ENCODE measurements around the gene C1orf232. TPM values are rescaled to one million over a fixed set of nuclear protein-coding genes. Genes with fewer than 3 reads are reported as not detected.

Gene C1orf232
- total RNA-seq, 1 experiment from 2014 or later: not detected

DNA sequence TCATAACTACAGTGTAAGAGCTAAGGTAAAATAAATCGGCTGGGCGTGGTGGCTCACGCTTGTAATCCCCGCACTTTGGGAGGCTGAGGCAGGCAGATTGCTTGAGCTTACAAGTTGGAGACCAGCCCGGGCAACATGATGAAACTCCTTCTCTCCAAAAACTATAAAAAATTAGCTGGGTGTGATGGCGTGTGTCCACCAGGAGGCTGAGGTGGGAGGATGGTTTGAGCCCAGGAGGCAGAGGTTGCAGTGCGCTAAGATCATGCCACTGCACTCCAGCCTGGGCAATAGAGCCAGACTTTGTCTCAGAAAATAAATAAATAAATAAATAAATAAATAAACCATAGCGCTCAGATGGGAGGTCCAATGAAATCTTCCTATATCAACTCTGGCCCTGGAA lies 26.6 kb downstream of the C1orf232 start:
- Histone ChIP-seq H3K23ac (ENCODE audit: insufficient read length, low read depth, low read length) (no peak overlapping the region), H3K9ac (ENCODE audit: extremely low read depth, insufficient read length, low read length) (no peak overlapping the region), H3K4me1 (ENCODE audit: insufficient read depth, low read length) (no peaks in the 10 kb centered on the region), H2BK20ac (ENCODE audit: low read depth, low read length, poor library complexity, severe bottlenecking) (no peak overlapping the region), H4K20me1 (ENCODE audit: control insufficient read depth, insufficient read depth, insufficient read length) (no peaks in the 10 kb centered on the region), H3K4me2 (ENCODE audit: insufficient read depth, insufficient read length, low read length) (no peak overlapping the region), H3K4ac (ENCODE audit: low read depth, low read length) (no peak overlapping the region), H3K9me3 (ENCODE audit: control insufficient read depth, low read depth, low read length) (no peaks in the 10 kb centered on the region), H3K23me2 (ENCODE audit: insufficient read length, low read depth, low read length, poor library complexity, severe bottlenecking) (no peaks in the 10 kb centered on the region), H4K8ac (replicated peaks; ENCODE audit: insufficient read length, low read depth, low read length) (no peak overlapping the region), H2AFZ (ENCODE audit: low read length) (no peak overlapping the region), H3K27ac (ENCODE audit: insufficient read length, low read depth, low read length) (no peak overlapping the region), H2BK120ac (ENCODE audit: low read depth, low read length, poor library complexity, severe bottlenecking) (no peak overlapping the region), H2BK15ac (ENCODE audit: low read depth, low read length) (no peak overlapping the region), H3K27me3 (ENCODE audit: insufficient read depth, low read length) (peaks cover 1% of the 10 kb centered on the region; the same call in 1 of the 2 replicates), H4K91ac (ENCODE audit: insufficient read length, low read depth, low read length) (no peak overlapping the region), H2BK5ac (ENCODE audit: insufficient read length, low read length) (no peak overlapping the region), H3T11ph (ENCODE audit: low read length) (no peak overlapping the region), H3K14ac (ENCODE audit: insufficient read depth, low read length) (no peak overlapping the region), H3K18ac (ENCODE audit: insufficient read length, low read depth, low read length) (no peak overlapping the region), H3K79me2 (ENCODE audit: insufficient read depth, low read length) (no peaks in the 10 kb centered on the region), H3K79me1 (ENCODE audit: insufficient read depth, low read depth, low read length, poor library complexity, severe bottlenecking) (no peaks in the 10 kb centered on the region), H2AK5ac (ENCODE audit: insufficient read length, low read length) (no peak overlapping the region), H3K56ac (ENCODE audit: insufficient read length, low read depth, low read length) (no peak overlapping the region), H2BK12ac (ENCODE audit: insufficient read length, low read depth, low read length) (no peak overlapping the region), H4K5ac (ENCODE audit: insufficient read length, low read depth, low read length) (no peak overlapping the region)
- H3K4me3 Mint-ChIP-seq: no peak overlapping the region
- DNase-seq: no peak
- H3K36me3 Mint-ChIP-seq (ENCODE audit: insufficient read depth in 1 of 3, low read depth in 3 of 3): no peaks in the 10 kb centered on the region
- peaks cover 6 to 8% of the 10 kb centered on the region in 2 experiments for H3K4me1 Mint-ChIP-seq
- H3K9me3 Mint-ChIP-seq: no peaks in the 10 kb centered on the region
- no peak overlapping the region; a peak in 1 of 7 replicates for H3K27ac Mint-ChIP-seq
- peaks cover 42% of the 10 kb centered on the region for H3K27me3 Mint-ChIP-seq (ENCODE audit: low read depth)
- 0 out of 3 replicates have a peak, but pooled peaks have one; percentile 16 for TF ChIP-seq CTCF (conservative IDR thresholded peaks at IDR 0.05)
- no CpG with 5 or more reads among the region's 8 CpGs for WGBS (ENCODE audit: extremely low coverage, insufficient read length, low lambda C conversion rate)

All from H9 (cell line).